Measurements from ENCODE around the gene RASSF6.
A peak's percentile ranks its signal among the peaks of the same experiment; 100 is the strongest.

The RASSF6 gene

GRCh38 chr4:73589261-73589847, 30.9 kb downstream of the RASSF6 start:
- peak; percentile 16 for DNase-seq (ENCODE audit: extremely low spot score)
- CTCF ChIA-PET: interaction anchor here (1.0 to 1.7 kb wide), 3 partner anchors 15 to 144 kb away, joined by 3 to 5 read pairs (median 5); no protein-coding TSS in a partner anchor
- POLR2A ChIA-PET: no interaction called here

GRCh38 chr4:73588613-73589012, 31.6 kb downstream of the RASSF6 start:
- DNase-seq (ENCODE audit: extremely low spot score): no peak
- ChIA-PET CTCF (interaction anchor here (1.2 to 1.7 kb wide), 2 partner anchors 15 to 66 kb away, joined by 5 read pairs; no protein-coding TSS in a partner anchor), POLR2A (no interaction called here)
- TF ChIP-seq BHLHE40 (IDR thresholded peaks at IDR 0.05; ENCODE audit: borderline replicate concordance) (no peak), LEF1 (IDR thresholded peaks at IDR 0.05; ENCODE audit: borderline replicate concordance) (no peak), FOXK2 (IDR thresholded peaks at IDR 0.05) (no peak), PKNOX1 (IDR thresholded peaks at IDR 0.05) (no peak), FOXA1 (IDR thresholded peaks at IDR 0.05) (no peak), FOXM1 (IDR thresholded peaks at IDR 0.05; ENCODE audit: borderline replicate concordance) (no peak), SUZ12 (IDR thresholded peaks at IDR 0.05) (no peak), SP1 (IDR thresholded peaks at IDR 0.05) (no peak), ZNF384 (IDR thresholded peaks at IDR 0.05) (no peak), TARDBP (IDR thresholded peaks at IDR 0.05) (no peak), L3MBTL2 (conservative IDR thresholded peaks at IDR 0.05) (no peak), ARNT (IDR thresholded peaks at IDR 0.05) (no peak)

More at GRCh38 chr4:73589261-73589847, 30.9 kb downstream of the RASSF6 start:
- TF ChIP-seq SP1 (IDR thresholded peaks at IDR 0.05): no peak
- TF ChIP-seq SUZ12 (IDR thresholded peaks at IDR 0.05): no peak
- TF ChIP-seq PKNOX1 (IDR thresholded peaks at IDR 0.05): peak; percentile 79

GRCh38 chr4:73586666-73587065, 33.6 kb downstream of the RASSF6 start:
- ChIA-PET POLR2A (interaction anchor here (0.5 kb wide), 1 partner anchor 226 kb away, joined by 3 read pairs; no protein-coding TSS in a partner anchor), CTCF (no interaction called here)
- DNase-seq (ENCODE audit: extremely low spot score): no peak
- TF ChIP-seq FOXA1 (IDR thresholded peaks at IDR 0.05): no peak
- no peak for TF ChIP-seq FOXM1 (IDR thresholded peaks at IDR 0.05; ENCODE audit: borderline replicate concordance)
- no peak for TF ChIP-seq NFRKB (IDR thresholded peaks at IDR 0.05)
- no peak for TF ChIP-seq PKNOX1 (IDR thresholded peaks at IDR 0.05)
- no peak for TF ChIP-seq ARNT (IDR thresholded peaks at IDR 0.05)
- TF ChIP-seq ZNF384 (IDR thresholded peaks at IDR 0.05): no peak
- no peak for TF ChIP-seq ELF4 (IDR thresholded peaks at IDR 0.05)
- no peak for TF ChIP-seq SUZ12 (IDR thresholded peaks at IDR 0.05)
- TF ChIP-seq TARDBP (IDR thresholded peaks at IDR 0.05): no peak
- no peak for TF ChIP-seq SP1 (IDR thresholded peaks at IDR 0.05)
- no peak for TF ChIP-seq FOXK2 (IDR thresholded peaks at IDR 0.05)
- no peak for TF ChIP-seq CTBP1 (IDR thresholded peaks at IDR 0.05; ENCODE audit: borderline replicate concordance)
- TF ChIP-seq HDGF (IDR thresholded peaks at IDR 0.05; ENCODE audit: borderline replicate concordance): no peak
- no peak for TF ChIP-seq BHLHE40 (IDR thresholded peaks at IDR 0.05; ENCODE audit: borderline replicate concordance)
- TF ChIP-seq LEF1 (IDR thresholded peaks at IDR 0.05; ENCODE audit: borderline replicate concordance): no peak
- no peak for TF ChIP-seq L3MBTL2 (conservative IDR thresholded peaks at IDR 0.05)

- DNase-seq (ENCODE audit: extremely low spot score): no peak
- POLR2A ChIA-PET: no interaction called here
- TF ChIP-seq FOXA1 (IDR thresholded peaks at IDR 0.05) (no peak), FOXK2 (IDR thresholded peaks at IDR 0.05) (no peak), SUZ12 (IDR thresholded peaks at IDR 0.05) (no peak), LEF1 (IDR thresholded peaks at IDR 0.05; ENCODE audit: borderline replicate concordance) (no peak), BHLHE40 (IDR thresholded peaks at IDR 0.05; ENCODE audit: borderline replicate concordance) (no peak)
- CTCF ChIA-PET: no interaction called here
Measured at GRCh38 chr4:73586040-73586439, 34.2 kb downstream of the RASSF6 start.

- ChIA-PET CTCF (no interaction called here), POLR2A (no interaction called here)
- TF ChIP-seq ELF4 (IDR thresholded peaks at IDR 0.05): no peak
- no peak for TF ChIP-seq TARDBP (IDR thresholded peaks at IDR 0.05)
- no peak for TF ChIP-seq SUZ12 (IDR thresholded peaks at IDR 0.05)
- TF ChIP-seq ARNT (IDR thresholded peaks at IDR 0.05): no peak
- TF ChIP-seq FOXK2 (IDR thresholded peaks at IDR 0.05): no peak
- no peak for TF ChIP-seq PKNOX1 (IDR thresholded peaks at IDR 0.05)
- TF ChIP-seq FOXM1 (IDR thresholded peaks at IDR 0.05; ENCODE audit: borderline replicate concordance): no peak
- TF ChIP-seq SP1 (IDR thresholded peaks at IDR 0.05): no peak
- TF ChIP-seq LEF1 (IDR thresholded peaks at IDR 0.05; ENCODE audit: borderline replicate concordance): no peak
- TF ChIP-seq FOXA1 (IDR thresholded peaks at IDR 0.05): no peak
- TF ChIP-seq NFRKB (IDR thresholded peaks at IDR 0.05): no peak
- no peak for TF ChIP-seq CTBP1 (IDR thresholded peaks at IDR 0.05; ENCODE audit: borderline replicate concordance)
- TF ChIP-seq HDGF (IDR thresholded peaks at IDR 0.05; ENCODE audit: borderline replicate concordance): no peak
- no peak for TF ChIP-seq L3MBTL2 (conservative IDR thresholded peaks at IDR 0.05)
- no peak for TF ChIP-seq ZNF384 (IDR thresholded peaks at IDR 0.05)
- no peak for DNase-seq (ENCODE audit: extremely low spot score)
Measured at GRCh38 chr4:73585345-73585744, 34.9 kb downstream of the RASSF6 start.

GRCh38 chr4:73583666-73584065, 36.6 kb downstream of the RASSF6 start:
- ChIA-PET POLR2A (no interaction called here), CTCF (interaction anchor here (0.7 to 1.8 kb wide), 4 partner anchors 9 to 633 kb away, joined by 3 to 11 read pairs (median 4); no protein-coding TSS in a partner anchor)
- TF ChIP-seq L3MBTL2 (conservative IDR thresholded peaks at IDR 0.05): no peak
- TF ChIP-seq FOXA1 (IDR thresholded peaks at IDR 0.05): no peak
- TF ChIP-seq FOXK2 (IDR thresholded peaks at IDR 0.05): no peak
- no peak for TF ChIP-seq CTBP1 (IDR thresholded peaks at IDR 0.05; ENCODE audit: borderline replicate concordance)
- TF ChIP-seq FOXM1 (IDR thresholded peaks at IDR 0.05; ENCODE audit: borderline replicate concordance): no peak
- TF ChIP-seq BHLHE40 (IDR thresholded peaks at IDR 0.05; ENCODE audit: borderline replicate concordance): no peak
- no peak for TF ChIP-seq ARNT (IDR thresholded peaks at IDR 0.05)
- TF ChIP-seq ELF4 (IDR thresholded peaks at IDR 0.05): no peak
- TF ChIP-seq ZNF384 (IDR thresholded peaks at IDR 0.05): no peak
- TF ChIP-seq SUZ12 (IDR thresholded peaks at IDR 0.05): no peak
- TF ChIP-seq LEF1 (IDR thresholded peaks at IDR 0.05; ENCODE audit: borderline replicate concordance): no peak
- TF ChIP-seq PKNOX1 (IDR thresholded peaks at IDR 0.05): no peak
- no peak for TF ChIP-seq HDGF (IDR thresholded peaks at IDR 0.05; ENCODE audit: borderline replicate concordance)
- TF ChIP-seq NFRKB (IDR thresholded peaks at IDR 0.05): no peak
- TF ChIP-seq TARDBP (IDR thresholded peaks at IDR 0.05): no peak
- no peak for TF ChIP-seq SP1 (IDR thresholded peaks at IDR 0.05)
- DNase-seq (ENCODE audit: extremely low spot score): no peak
